PFSK-1 (cell line): ENCODE data around the gene MPST.

Source experiments
- FOXP2 ChIP-seq: optimal IDR thresholded peaks from 2 replicates; pipeline ENCODE3; 2011; ENCODE audit warnings: borderline replicate concordance, control low read depth, inconsistent platforms; ENCODE audit not compliant: insufficient read depth; ENCODE audit errors: extremely low read length, extremely low read depth
- POLR2AphosphoS5 ChIP-seq: IDR thresholded peaks from 2 replicates; pipeline ENCODE4 v1.6.1; 2012; ENCODE audit warnings: low read depth, mild to moderate bottlenecking, control low read depth, low read length, moderate library complexity
- REST ChIP-seq, 2 experiments: IDR thresholded peaks; 2 replicates each; pipeline versions ENCODE4 v1.6.1 to v1.8.0; 2011 to 2012; ENCODE audit warnings: low read depth in 2 of 2, low read length in 2 of 2, control low read depth in 1 of 2, inconsistent platforms in 1 of 2, mild to moderate bottlenecking in 1 of 2, moderate library complexity in 1 of 2; ENCODE audit not compliant: insufficient read depth in 1 of 2
- SIN3A ChIP-seq: IDR thresholded peaks from 2 replicates; pipeline ENCODE4 v1.6.1; 2012; ENCODE audit warnings: mild to moderate bottlenecking, low read length, moderate library complexity, borderline replicate concordance; ENCODE audit not compliant: insufficient read depth
- TAF1 ChIP-seq: IDR thresholded peaks from 2 replicates; pipeline ENCODE4 v1.6.1; 2012; ENCODE audit warnings: low read length, control low read depth, borderline replicate concordance; ENCODE audit not compliant: insufficient read depth

Gene MPST

GRCh38 chr22:37011472-37011871, 8.1 kb upstream of the MPST start:
- TF ChIP-seq SIN3A: no peak
- no peak for TF ChIP-seq FOXP2
- TF ChIP-seq TAF1: no peak
- TF ChIP-seq REST (IDR thresholded peaks at IDR 0.05; ENCODE audit: insufficient read depth in 1 of 2, low read depth in 2 of 2, low read length in 2 of 2): no peak
- no peak for TF ChIP-seq POLR2AphosphoS5

GRCh38 chr22:37012262-37012904, 7.2 kb upstream of the MPST start:
- TF ChIP-seq FOXP2: no peak
- TF ChIP-seq REST (IDR thresholded peaks at IDR 0.05; ENCODE audit: insufficient read depth in 1 of 2, low read depth in 2 of 2, low read length in 2 of 2): no peak
- no peak for TF ChIP-seq TAF1
- TF ChIP-seq SIN3A: no peak
- no peak for TF ChIP-seq POLR2AphosphoS5

GRCh38 chr22:37012956-37013355, 6.6 kb upstream of the MPST start:
- TF ChIP-seq TAF1 (no peak), POLR2AphosphoS5 (no peak), REST (IDR thresholded peaks at IDR 0.05; ENCODE audit: insufficient read depth in 1 of 2, low read depth in 2 of 2, low read length in 2 of 2) (no peak), SIN3A (no peak), FOXP2 (no peak)

- TF ChIP-seq TAF1 (no peak), SIN3A (no peak), FOXP2 (no peak), POLR2AphosphoS5 (no peak), REST (IDR thresholded peaks at IDR 0.05; ENCODE audit: insufficient read depth in 1 of 2, low read depth in 2 of 2, low read length in 2 of 2) (no peak)
Measured at GRCh38 chr22:37014415-37014806, 5.1 kb upstream of the MPST start.
